GM21447 (cell line): ENCODE data around the gene BCAP31.
A peak's percentile ranks its signal among the peaks of the same experiment; 100 is the strongest.
"Not testable (repeated sequence)": the region's sequence is repeated elsewhere in the genome, so short reads cannot be mapped to it uniquely, and the experiment has no call there.

ENCODE experiments used
- ATAC-seq: cut with Tn5 transposase; IDR thresholded peaks from one replicate; pipeline ENCODE4 v1.9.1; 2021; ENCODE audit not compliant: unreplicated experiment

Gene BCAP31

DNA sequence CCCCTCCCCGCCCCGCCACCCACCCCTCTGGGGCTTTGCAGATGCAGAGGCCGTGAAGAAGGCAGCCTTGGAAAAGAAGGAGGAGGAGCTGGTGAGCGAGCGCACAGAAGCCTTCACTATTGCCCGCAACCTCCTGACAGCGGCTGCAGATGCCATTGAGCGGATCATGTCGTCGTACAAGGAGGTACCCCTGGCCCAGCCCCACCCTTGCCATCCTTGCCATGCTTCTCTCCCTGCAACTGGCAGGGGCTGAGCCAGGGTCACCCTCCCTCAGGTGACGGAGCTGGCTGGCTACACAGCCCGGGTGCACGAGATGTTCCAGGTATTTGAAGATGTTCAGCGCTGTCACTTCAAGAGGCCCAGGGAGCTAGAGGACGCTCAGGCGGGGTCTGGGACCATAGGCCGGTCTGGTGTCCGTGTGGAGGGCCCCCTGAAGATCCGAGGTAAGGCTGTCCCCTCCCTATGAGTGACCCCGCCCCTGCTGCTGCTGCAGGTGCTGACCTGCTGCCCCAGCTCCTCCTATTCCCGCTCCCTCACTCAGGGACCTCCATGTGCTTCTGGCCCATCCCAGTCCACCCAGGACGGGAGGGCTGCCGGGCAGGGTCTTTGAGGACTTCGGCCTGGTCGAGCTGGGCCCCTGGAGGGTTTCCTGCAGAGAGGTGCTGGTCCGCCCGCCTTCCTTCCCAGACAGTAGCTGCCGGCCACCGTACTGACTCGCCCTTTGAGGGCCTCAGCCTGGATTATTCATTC lies 12.1 kb upstream of the BCAP31 start:
- no peak for ATAC-seq

DNA sequence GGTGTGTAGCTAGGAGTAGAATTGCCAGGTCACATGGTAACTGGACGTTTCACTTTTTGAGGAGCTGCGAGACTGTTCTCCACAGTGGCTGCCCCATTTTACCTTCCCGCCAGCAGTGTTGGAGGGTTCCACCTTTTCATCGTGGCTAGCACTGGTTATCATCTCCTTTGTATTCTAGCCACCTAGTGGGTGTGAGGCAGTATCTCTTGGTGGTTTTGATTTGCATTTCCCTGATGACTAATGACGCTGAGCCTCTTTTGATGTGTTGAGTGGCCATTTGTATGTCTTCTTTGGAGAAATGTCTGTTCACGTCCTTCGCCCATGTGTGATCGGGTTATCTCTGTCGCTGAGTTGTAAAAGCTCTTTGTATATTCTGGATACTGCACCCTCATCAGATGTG lies 11.1 kb upstream of the BCAP31 start:
- ATAC-seq, result no peak

DNA sequence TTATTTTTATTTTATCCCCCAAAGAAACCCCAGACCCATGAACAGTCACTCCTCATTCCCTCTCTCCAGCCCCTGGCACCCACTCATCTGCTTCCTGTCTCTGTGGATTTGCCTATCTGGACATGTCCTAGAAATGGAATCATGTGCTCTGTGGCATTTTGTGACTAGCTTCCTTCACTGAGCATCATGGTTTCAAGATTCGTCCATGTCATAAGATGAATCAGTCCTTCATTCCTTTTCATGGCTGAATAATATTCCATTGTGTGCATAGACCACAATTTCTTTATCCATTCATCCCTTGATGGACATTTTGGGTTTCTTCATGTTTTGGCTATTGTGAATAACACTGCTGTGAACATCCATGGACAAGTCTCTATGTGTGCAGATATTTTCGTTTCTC lies 10.7 kb upstream of the BCAP31 start:
- no peak for ATAC-seq

DNA sequence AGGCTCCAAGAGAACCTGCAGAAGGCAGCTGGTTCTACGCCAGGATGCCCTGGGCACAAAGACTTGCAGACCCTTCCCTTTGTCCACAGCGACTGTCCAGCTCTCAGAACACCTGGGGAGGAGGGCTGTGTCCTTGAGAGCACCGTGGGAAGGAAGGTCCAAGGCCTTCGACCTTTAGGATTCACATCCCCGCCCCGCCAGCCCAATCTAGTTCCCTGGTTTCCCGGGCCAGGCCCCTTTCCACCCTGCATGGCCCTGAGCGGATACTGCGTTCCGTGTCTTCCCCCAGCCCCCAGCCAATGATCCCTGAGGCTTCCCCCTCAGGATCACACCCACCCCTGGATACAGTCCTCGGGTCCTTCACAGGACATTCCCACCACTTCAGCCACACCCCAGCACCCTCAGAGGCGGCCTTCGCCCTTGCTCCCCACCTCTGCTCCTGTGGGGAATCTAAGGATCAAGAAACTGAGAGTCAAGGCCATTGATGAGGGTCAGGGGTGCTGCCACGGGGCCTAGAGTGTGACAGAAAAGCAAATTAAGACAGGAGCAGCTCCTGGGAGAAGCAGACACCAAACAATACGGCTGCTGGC lies 9.6 kb upstream of the BCAP31 start:
- ATAC-seq, result no peak

DNA sequence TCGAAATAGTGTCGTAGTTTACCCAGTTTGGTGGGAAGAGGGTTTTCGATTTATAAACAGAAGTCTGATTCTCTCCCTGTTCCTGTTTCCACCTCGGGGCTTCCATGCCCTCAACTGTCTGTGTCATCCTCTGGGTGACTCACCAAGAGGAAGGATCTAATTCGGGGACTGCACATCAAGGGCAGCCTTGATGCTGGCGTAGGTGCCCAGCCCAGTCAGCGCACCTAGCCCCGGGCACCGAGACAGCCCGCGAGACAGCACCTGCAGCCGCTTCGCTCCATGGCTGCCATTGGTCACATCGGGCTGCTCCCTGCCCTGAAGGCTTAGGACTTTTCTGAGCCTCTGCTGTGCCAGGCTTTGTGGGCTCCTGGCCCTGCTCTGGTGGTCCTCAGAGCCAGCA lies 8.2 kb upstream of the BCAP31 start:
- ATAC-seq, result no peak

DNA sequence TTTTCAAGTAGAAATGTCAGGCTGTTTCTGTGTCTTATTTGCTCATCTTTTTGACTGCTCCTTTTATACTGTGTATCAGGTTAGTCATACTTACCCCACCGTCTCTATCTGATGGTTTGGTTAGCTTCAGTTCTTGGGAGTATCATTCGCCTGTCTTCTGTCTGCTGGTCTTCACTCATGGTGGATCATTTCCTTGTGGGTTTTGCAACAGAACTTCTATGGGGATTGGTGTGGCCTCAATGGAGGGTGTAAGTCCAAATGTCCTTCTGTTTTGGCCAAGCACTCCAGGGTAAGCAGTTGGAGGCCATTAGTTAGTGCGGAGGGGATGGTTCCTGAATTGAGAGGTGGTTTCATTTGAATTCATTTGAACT lies 7.6 kb upstream of the BCAP31 start:
- no peak for ATAC-seq

DNA sequence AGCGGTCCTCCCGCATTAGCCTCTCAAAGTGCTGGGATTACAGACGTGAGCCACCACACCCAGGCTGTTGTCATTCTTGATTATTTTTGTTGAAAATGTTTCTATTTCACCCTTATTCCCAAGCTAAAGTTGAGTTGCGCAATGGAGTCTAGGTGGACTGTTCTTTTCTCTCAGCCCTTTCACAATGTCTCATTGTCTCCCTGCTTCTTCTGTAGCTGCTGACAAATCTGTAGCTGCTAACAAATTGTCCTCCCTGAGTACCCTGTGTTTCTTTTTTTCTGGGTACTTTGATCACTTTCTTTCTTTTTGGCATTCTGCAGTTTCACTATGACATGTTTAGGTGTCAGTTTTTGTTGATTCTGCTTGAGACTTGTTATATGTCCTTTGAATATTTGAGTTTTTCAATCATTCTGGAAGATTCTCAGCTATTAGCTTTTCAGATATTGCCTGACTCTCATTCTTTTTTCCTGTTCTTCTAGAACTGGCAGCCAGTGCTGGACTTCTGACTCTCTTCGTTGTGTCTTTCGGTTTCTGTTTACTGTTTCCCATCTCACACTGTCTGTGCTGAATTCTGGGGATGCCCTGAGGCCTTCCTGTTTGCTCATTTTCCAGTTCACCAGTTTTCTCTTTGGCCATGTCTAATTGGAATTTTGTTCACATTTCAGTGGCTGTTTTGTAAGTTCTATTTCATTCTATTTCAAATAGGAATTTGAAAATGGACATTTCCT lies 7.1 kb upstream of the BCAP31 start:
- ATAC-seq, result no peak

DNA sequence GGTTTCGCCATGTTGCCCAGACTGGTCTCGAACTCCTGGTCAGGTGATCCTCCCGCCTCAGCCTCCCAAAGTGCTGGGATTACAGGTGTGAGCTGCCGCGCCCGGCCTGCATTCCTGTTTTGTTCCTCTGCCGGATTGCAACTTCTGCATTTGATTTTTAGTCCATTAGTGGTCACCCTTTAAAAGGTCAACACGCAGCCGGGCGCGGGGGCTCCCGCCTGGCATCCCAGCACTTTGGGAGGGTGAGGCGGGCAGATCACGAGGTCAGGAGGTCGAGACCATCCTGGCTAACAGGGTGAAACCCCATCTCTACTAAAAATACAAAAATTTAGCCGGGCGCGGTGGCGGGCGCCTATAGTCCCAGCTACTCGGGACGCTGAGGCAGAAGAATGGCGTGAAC lies 5.9 kb upstream of the BCAP31 start:
- not testable (repeated sequence) for ATAC-seq

DNA sequence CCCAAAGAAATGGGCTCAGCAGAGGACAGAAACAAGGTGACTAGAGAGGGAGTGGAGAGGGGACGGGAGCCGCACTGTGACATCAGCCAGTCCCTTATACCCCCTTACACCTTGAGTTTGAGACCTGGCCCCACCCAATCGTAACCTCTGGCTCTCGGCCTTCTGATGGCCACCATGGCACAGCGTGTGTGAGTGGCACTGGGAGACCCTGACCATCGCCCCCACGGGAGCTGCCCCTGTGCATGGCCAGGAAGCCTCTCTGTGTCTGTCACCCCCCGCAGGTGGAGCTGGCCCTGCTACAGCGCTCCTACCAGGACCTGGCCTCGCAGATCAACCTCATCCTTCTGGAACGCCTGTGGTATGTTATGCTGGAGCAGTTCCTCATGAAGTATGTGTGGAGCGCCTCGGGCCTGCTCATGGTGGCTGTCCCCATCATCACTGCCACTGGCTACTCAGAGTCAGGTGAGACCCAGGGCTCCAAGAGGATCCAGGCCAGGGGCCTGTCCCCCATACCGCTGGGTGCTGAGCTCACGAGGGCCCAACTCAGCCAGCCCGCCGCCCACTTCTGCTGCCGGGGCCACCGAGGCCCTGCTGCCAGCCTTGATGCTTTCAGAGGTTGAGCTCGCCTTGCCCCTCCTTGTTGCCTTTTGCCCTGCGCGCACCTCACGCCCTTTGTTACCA lies 4.9 kb upstream of the BCAP31 start:
- ATAC-seq, result no peak

DNA sequence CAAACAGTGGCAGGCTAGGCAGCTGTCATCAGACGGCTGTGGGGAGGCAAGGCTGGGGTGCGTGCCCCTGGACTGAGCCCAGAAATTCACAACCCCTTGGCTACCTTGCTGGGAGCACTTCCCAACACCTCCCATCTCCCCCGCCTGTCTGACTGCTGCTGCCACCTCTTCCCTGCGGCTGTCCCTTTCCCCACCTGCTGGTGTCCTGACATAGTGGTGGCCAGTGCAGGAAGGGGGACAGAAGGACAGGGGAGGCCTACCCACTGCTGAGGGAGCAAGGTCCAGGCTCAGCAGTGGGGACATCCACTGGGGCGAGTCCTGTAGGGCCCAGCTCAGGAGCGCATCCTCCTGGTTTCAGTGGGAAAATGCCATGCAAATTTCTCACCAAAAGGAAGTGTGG lies 3.9 kb upstream of the BCAP31 start:
- no peak for ATAC-seq

DNA sequence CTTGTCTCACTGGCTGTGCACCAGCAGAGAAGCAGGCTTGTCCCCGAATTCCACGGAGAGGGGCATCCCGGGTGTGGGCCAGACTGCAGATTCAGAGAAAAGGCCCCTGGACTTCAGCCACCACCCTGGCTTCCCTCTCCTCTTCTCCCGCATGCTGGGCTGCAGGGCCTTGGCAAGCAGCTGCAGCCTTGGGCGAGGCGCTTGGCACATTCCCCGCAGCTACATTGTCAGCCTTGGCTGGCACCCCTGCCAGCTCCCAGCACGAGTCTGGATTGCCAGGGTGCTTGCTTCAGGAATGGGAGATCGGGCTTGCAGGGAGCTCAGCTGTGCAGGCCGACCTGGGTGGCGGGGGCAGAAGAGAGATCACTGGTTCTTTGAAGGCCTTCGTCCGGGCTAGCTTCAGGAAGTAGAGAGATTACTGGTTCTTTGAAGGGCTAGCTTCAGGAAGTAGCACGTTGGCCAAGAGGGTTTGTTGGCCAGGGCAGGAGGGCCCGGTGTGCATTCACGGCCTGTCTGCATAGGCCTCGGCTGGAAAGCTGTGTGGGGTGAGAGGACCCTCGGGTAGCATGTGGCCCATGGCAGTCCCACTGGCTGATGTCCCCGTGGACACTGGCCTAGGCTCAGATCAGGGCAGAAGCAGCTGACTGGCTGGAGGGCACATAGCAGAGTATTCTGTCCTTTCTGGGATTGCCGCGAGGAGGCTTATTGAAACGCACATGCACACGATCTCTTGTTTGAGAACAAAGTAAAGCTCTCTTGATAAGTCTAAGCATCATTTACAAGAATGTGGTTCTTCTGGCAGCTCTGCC lies 3.1 kb upstream of the BCAP31 start:
- no peak for ATAC-seq

DNA sequence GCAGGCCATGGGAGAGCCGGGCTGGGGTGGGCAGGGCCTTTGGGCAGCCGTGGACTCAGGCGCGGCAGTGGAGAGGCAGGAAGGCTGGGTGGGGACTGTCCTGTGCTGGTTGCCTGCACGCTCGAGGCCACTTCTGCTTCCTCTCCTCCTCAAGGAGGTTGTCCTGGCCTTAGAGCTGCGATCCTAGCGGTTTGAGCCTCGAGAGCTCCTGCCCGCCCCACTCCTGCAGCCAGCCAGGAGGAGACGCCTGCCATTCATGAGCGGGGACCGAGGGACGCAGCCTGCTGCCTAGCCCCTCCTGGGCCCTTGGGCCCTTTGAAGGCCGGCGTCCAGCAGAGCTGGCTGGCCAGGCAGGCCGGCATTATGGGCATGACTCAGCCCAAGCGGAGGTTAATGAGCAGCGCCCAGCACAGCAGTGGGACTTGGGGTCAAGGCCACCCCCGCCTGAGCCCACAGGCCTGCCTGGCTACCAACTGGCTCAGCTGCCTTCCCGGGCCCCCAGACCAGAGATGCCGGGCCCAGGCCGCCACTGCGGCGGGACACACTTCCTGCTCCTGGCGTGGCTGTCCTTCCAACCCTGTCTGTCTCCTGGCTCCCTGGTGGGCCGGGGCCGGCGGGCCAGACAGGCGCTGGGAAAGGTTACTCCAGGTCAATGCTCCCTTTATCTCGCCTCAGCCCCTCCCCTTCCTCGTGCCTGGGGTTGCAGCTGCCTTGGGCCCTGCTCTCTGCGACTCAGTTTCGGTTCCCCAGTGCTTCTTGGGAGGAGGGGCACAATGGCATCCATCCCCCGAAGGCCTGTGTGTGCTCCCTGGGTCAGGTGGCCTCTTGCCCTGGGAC lies 2.3 kb upstream of the BCAP31 start:
- peak; percentile 61 for ATAC-seq

DNA sequence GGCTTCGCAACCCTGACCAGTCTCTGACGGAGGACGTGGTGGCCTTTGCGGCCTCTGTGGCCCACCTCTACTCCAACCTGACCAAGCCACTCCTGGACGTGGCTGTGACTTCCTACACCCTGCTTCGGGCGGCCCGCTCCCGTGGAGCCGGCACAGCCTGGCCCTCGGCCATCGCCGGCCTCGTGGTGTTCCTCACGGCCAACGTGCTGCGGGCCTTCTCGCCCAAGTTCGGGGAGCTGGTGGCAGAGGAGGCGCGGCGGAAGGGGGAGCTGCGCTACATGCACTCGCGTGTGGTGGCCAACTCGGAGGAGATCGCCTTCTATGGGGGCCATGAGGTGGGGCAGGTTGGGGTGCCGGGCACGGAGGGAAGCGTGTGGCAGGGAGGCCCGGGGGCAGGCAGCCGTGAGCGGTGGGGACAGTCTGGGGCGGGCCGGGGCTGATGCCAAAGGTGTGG lies 1.7 kb upstream of the BCAP31 start:
- no peak for ATAC-seq

DNA sequence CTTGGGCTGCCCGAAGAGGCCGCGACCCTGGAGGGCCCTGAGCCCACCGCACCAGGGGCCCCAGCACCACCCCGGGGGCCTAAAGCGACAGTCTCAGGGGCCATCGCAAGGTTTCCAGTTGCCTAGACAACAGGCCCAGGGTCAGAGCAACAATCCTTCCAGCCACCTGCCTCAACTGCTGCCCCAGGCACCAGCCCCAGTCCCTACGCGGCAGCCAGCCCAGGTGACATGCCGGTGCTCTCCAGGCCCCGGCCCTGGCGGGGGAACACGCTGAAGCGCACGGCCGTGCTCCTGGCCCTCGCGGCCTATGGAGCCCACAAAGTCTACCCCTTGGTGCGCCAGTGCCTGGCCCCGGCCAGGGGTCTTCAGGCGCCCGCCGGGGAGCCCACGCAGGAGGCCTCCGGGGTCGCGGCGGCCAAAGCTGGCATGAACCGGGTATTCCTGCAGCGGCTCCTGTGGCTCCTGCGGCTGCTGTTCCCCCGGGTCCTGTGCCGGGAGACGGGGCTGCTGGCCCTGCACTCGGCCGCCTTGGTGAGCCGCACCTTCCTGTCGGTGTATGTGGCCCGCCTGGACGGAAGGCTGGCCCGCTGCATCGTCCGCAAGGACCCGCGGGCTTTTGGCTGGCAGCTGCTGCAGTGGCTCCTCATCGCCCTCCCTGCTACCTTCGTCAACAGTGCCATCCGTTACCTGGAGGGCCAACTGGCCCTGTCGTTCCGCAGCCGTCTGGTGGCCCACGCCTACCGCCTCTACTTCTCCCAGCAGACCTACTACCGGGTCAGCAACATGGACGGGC lies 1.0 kb upstream of the BCAP31 start:
- no peak for ATAC-seq

DNA sequence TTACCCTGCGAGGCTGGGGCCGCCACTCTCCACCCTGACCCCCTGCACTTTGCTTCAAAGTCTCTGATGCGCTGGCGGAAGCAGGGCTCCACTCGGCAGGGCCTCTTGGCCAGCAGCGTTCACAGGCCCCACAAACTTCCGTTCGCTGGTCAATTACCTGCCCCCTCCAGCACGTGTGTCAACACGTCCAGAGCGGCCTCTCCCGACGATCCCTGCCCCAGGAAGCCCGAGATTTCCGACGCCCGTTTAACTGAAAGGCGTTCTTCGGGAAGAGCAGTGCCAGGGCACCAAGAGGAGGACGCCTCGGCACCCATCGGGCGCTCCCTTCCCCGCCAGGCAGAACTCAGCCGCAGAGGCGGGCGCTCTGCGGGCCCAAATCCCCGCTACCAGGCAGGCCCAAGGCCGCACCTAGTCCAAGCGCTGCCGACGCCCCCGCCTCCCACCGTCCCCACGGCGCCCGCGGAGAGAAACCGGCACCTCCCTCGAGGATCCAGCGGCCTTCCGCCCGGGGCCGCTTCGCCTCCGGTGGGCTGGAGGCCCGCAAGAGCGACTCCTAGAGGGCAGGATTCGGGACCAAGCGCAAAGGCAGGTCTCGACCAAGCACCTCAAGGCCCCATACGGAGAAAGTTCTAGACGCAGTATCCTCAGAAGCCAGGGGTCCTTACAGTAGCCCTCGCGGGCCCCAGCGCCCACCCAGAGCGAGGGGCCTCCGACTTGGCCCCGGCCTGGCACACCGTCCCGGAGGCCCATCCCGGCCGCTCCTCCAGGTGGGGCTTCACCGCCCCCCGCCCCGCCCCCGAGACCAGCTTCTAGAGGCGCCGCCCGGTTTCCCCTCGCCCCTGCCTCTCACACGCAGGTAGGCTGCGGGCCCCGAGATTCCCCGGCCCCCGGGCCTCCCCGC lies 586 bp downstream of the BCAP31 start:
- ATAC-seq, result peak; percentile 19

DNA sequence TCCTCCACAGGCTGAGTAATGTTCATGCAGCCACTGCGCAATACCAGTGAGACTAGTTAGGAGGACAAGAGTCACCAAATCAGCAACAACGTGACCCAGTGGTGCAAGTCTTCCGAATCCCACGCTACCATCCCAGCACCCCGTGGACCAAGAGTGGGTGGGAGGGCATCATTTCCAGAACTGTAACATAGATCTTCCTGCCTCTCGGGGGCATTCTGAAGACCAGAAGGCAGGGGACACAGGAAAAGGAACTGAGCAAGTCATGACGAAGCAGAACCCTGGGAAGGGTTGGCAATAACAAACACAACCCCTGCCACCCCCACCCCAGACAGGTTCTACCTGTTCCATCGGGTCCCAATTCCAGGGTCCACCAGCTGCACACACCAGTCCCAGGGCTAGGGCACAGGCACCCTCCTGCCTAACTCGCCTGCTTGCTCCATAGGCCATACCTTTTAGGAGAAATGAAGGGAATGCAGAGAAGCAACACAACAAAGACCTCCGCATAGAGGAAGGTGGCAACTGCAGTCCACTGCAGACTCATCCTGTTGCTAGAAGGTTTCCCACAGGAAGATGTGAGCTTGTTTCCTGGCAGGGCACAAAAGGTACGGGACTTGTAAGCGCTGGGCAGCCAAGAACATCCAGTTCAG lies 1.4 kb downstream of the BCAP31 start:
- ATAC-seq, result no peak

DNA sequence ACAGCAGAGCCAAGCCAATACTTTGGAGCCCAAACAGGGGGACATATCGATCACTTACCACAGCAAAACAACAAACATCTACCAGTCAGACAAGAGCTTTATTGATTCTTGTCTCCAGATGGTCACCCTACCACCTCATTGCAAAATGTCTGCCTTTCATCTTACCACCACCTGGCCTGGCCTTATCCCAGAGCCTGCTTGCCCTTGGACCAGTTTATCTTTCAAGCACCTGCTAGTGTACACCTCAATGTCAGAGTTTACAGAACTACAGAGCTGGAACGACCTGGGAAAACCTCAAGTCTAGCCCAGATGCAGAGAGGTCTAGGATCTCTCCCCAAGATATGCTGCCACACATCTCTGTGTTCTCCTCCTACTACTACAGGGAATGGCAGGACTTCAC lies 4.5 kb downstream of the BCAP31 start:
- no peak for ATAC-seq

DNA sequence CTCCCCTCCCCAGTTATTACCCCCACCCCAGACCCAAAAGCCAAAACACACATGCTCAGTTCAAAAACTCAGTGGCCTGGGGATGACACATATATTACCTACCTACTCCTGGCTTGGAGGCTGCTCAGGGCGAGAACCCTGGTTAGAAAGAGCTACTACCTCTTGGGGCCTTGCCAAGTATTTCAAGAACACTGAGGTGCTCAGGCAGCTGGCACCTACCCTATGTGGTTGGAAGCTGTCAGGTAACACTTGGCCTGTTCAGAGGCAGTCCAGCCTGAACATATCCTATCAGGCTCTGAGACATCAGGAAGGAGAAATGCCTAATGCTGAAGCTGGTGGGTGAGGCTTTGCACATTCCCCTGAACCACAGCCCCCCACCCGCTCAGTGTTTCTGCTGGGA lies 4.9 kb downstream of the BCAP31 start:
- ATAC-seq, result no peak
